GM23338 (cell line): Measurements from ENCODE around the gene PGAP1. TPM values are rescaled to one million over a fixed set of nuclear protein-coding genes. Genes with fewer than 3 reads are reported as not detected.

Source experiments
- polyA plus RNA-seq: library from polyadenylated mRNA; unstranded; fragments of >200 nt; fragmentation: Nextera tagmentation; extraction: Ambion mirVana; gene quantifications from 2 replicates; pipeline ENCODE4 v1.2.1, GENCODE V29; 2016
- small RNA-seq: library from RNA; depleted of rRNA; stranded (forward); fragments of <200 nt; gene quantifications from one replicate; pipeline ENCODE3, GENCODE V24; 2014; ENCODE audit warnings: low replicate concordance
- total RNA-seq: library from RNA; depleted of rRNA; stranded (reverse); fragments of >200 nt; shearing (Covaris generic); gene quantifications from 2 replicates; pipeline ENCODE4 v1.2.3, GENCODE V29; 2014; rRNA removed

Gene PGAP1
- total and polyA plus RNA-seq, 2 experiments from 2014 or later: 9.8 to 26.5 TPM

Small RNA genes lying within 50 kb of the gene (small RNA-seq; reads per million reads assigned to genes)
- gene AC012486.1: not detected

Other genes with a start within 250 kb of the PGAP1 start
- 39.4 and 42.1 TPM in 2 replicates for gene GTF3C3, start 127.0 kb downstream of the PGAP1 start, total RNA-seq
- gene GTF3C3, start 127.0 kb downstream of the PGAP1 start, polyA plus RNA-seq: 26.3 and 28.5 TPM in 2 replicates
- not detected in 2 replicates for gene C2orf66, start 117.4 kb downstream of the PGAP1 start, total RNA-seq
- gene C2orf66, start 117.4 kb downstream of the PGAP1 start, polyA plus RNA-seq: not detected in 2 replicates